Fibroblast of mammary gland (primary cell): ENCODE measurements around the gene LEFTY1.

Experiments
- DNase-seq: peaks from one replicate; pipeline ENCODE4 v3.0.0-alpha.2; 2010; ENCODE audit warnings: low read depth
- H3K4me3 ChIP-seq: 2 replicates; pipeline ENCODE4 v1.5.1; 2011; ENCODE audit warnings: low read depth, mild to moderate bottlenecking, low read length, moderate library complexity; ENCODE audit not compliant: control insufficient read depth
- CTCF ChIP-seq: conservative IDR thresholded peaks from 2 replicates; pipeline ENCODE4 v1.5.1; 2011; ENCODE audit warnings: low read depth, low read length, inconsistent platforms; ENCODE audit not compliant: control insufficient read depth, insufficient read depth

The LEFTY1 gene

DNA sequence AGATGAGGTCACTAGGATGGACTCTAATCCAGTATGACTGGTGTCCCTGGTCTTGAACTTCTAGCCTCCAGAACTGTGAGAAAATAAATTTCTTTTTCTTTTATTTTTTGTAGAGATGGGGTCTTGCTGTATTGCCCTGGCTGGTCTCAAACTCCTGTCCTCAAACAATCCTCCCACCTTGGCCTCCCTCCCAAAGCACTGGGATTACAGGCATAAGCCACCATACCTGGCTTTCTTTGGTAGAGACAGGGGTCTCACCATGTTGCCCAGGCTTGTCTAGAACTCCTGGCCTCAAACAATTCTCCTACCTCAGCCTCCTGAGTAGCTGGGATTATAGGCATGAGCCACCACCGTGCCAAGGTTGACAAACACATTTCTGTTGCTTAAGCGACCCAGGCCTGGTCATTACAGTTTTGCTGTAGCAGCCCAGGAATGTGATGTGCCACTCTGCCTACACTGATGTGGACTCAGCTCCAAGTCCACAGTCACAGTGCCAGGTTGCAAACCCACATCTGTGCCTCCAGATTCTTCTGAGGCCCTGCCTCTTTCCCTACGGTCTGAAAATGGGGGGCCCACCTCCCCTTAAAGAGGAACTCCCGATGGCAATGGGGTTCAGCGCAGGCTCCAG is 19.2 kb upstream of the LEFTY1 start:
- no peak for TF ChIP-seq CTCF
- no peak overlapping the region for H3K4me3 ChIP-seq
- DNase-seq = no peak

DNA sequence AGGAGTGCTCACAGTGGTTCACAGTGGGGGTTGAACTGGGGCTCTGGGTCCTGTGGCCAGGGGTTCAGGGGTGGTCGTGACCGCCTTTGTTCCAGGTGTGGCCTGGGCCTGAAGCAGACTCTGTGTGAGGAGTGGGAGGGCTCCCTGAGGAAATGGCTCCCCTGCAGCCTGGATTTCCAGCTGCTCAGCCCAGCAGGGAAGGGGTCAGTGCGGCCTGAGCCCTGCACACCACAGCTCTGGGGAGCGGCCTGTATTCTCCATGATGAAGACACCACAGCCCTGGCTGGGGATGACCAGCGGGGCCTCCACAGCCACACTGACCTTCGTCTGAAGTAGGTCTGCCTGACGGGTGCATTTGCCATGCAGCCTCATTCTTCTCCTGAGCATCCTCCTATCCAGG is 18.4 kb upstream of the LEFTY1 start:
- DNase-seq = no peak
- no peak overlapping the region for H3K4me3 ChIP-seq
- no peak for TF ChIP-seq CTCF

GRCh38 chr1:225906467-225906866 is 17.5 kb upstream of the LEFTY1 start:
- H3K4me3 ChIP-seq = no peak overlapping the region
- no peak for DNase-seq
- TF ChIP-seq CTCF = no peak

- no peak for TF ChIP-seq CTCF
- DNase-seq = no peak
- H3K4me3 ChIP-seq = no peak overlapping the region
These were observed 14.7 kb upstream of the LEFTY1 start for GRCh38 chr1:225903623-225904022.

DNA sequence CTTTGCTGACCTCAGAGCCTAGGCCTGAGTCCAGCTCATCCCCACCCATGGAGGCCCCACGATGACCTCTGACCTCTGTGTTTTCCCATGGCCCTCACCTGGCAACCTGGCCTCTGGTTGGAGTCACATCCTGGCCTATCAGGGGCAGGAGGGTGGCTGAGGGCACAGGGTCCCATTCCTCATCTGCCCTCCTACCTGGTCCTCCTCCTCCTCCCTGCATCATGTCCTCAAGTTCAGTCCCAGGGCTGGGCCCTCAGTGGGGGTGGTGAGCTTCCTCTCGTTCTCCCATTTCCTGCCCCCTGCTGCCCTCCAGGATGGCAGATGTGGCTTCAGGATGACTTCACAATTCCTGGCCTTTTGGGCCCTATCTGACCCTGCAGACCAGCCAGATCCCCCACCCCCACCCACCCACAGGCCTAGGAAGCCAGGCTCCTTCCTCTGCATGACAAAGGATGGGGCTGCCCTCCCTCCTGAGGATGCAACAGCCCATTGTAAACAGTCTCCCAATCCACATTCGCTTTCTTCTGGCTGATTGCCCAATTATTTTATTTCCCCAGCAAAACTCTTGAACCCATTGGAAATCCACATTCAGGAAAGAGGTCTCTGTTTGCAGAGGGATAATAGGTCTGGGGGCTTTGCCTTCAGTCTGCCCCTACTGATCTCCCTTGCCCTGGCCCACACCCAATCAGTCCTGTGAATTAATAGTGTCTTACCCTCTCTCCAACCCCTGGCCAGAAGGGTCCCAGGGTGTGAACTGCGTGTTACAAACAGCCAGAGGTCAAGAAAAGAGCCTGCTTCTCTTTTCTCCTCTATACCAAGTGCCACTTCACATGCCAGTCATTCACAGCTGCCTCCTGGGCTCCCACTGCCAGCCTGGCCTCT is 10.3 kb upstream of the LEFTY1 start:
- TF ChIP-seq CTCF = no peak
- DNase-seq = no peak
- H3K4me3 ChIP-seq = no peak overlapping the region

- no peak for TF ChIP-seq CTCF
- DNase-seq = no peak
- no peak overlapping the region for H3K4me3 ChIP-seq
These were observed 8.9 kb upstream of the LEFTY1 start for GRCh38 chr1:225897595-225898514.
